ENCODE measurements around the gene ZNF789. TPM values are rescaled to one million over a fixed set of nuclear protein-coding genes. Genes with fewer than 3 reads are reported as not detected.

The ZNF789 gene
- total and polyA plus RNA-seq, 12 donors = 1.5 to 22.8 (median 7.3) TPM

- 80 to 95% (median 86%) methylated on average over 2 to 11 of the region's 11 CpGs for WGBS, 4 donors
- Histone ChIP-seq H3K9me3 (replicated peaks in 1 of 3) (no peaks in the 10 kb centered on the region), H3K4me1 (replicated peaks in 1 of 2) (no peaks in the 10 kb centered on the region), H3K36me3 (replicated peaks in 1 of 2) (peaks cover 0 to 88% of the 10 kb centered on the region in 2 donors), H3K27ac (no peak overlapping the region), H3K4me3 (no peak overlapping the region), H3K27me3 (no peaks in the 10 kb centered on the region)
- intact Hi-C loops (cut with DNase I) = no loop called here
- DNase-seq = no peak
- TF ChIP-seq CTCF (IDR thresholded peaks at IDR 0.05) (no peak), POLR2A (IDR thresholded peaks at IDR 0.05) (no peak)
Measured at GRCh38 chr7:99453105-99453504, 19.6 kb upstream of the ZNF789 start.

GRCh38 chr7:99455874-99456273 lies 16.8 kb upstream of the ZNF789 start:
- no peaks in the 10 kb centered on the region for H3K27me3 ChIP-seq
- intact Hi-C loops (cut with DNase I) = no loop called here
- WGBS, 4 donors = 74 to 83% (median 80%) methylated on average over 5 to 9 of the region's 9 CpGs
- H3K36me3 ChIP-seq (replicated peaks in 1 of 2) = peaks cover 0 to 86% of the 10 kb centered on the region in 2 donors
- no peaks in the 10 kb centered on the region for H3K9me3 ChIP-seq (replicated peaks in 1 of 3)
- H3K4me3 ChIP-seq = no peak overlapping the region
- peaks cover 11 to 16% of the 10 kb centered on the region in 2 donors for H3K4me1 ChIP-seq (replicated peaks in 1 of 2)
- DNase-seq = no peak
- no peak overlapping the region for H3K27ac ChIP-seq
- no peak for TF ChIP-seq POLR2A (IDR thresholded peaks at IDR 0.05)
- TF ChIP-seq CTCF (IDR thresholded peaks at IDR 0.05) = no peak

GRCh38 chr7:99456288-99456687 lies 16.4 kb upstream of the ZNF789 start:
- peaks cover 11 to 18% of the 10 kb centered on the region in 2 donors for H3K4me1 ChIP-seq (replicated peaks in 1 of 2)
- H3K9me3 ChIP-seq (replicated peaks in 1 of 3) = no peaks in the 10 kb centered on the region
- no peak overlapping the region for H3K4me3 ChIP-seq
- intact Hi-C loops (cut with DNase I) = no loop called here
- WGBS, 4 donors = 74 to 82% (median 78%) methylated on average over 10 to 13 of the region's 13 CpGs
- no peak for DNase-seq
- TF ChIP-seq CTCF (IDR thresholded peaks at IDR 0.05) (no peak), POLR2A (IDR thresholded peaks at IDR 0.05) (no peak)
- H3K27ac ChIP-seq = no peak overlapping the region
- no peaks in the 10 kb centered on the region for H3K27me3 ChIP-seq
- H3K36me3 ChIP-seq (replicated peaks in 1 of 2) = peaks cover 0 to 82% of the 10 kb centered on the region in 2 donors

- Histone ChIP-seq H3K9me3 (replicated peaks in 1 of 3) (no peaks in the 10 kb centered on the region), H3K4me3 (no peak overlapping the region), H3K27ac (no peak overlapping the region), H3K27me3 (no peaks in the 10 kb centered on the region), H3K36me3 (replicated peaks in 1 of 2) (peaks cover 0 to 77% of the 10 kb centered on the region in 2 donors), H3K4me1 (replicated peaks in 1 of 2) (peaks cover 11 to 18% of the 10 kb centered on the region in 2 donors)
- 77 to 94% (median 84%) methylated on average over 5 to 6 of the region's 6 CpGs for WGBS, 4 donors
- no peak for DNase-seq
- TF ChIP-seq CTCF (IDR thresholded peaks at IDR 0.05) (no peak), POLR2A (IDR thresholded peaks at IDR 0.05) (no peak)
- intact Hi-C loops (cut with DNase I) = no loop called here
Measured at GRCh38 chr7:99457050-99457649, 15.5 kb upstream of the ZNF789 start.

All from adrenal gland (tissue), 12 donors.